Mesothelial cell of epicardium (in vitro differentiated cells): ENCODE results near the gene CCL7. TPM values are rescaled to one million over a fixed set of nuclear protein-coding genes. Genes with fewer than 3 reads are reported as not detected.
"Not testable (repeated sequence)": the region's sequence is repeated elsewhere in the genome, so short reads cannot be mapped to it uniquely, and the experiment has no call there.

Experiments
- DNase-seq, 2 experiments: peaks; one replicate each; pipeline ENCODE4 v3.0.0; 2021; ENCODE audit warnings: low spot score in 2 of 2; ENCODE audit not compliant: unreplicated experiment in 2 of 2
- H3K27ac Mint-ChIP-seq: 2 replicates; pipeline ENCODE4 v1.8.0; 2021; ENCODE audit warnings: mixed read lengths
- H3K27me3 Mint-ChIP-seq: 2 replicates; pipeline ENCODE4 v1.8.0; 2021; ENCODE audit warnings: low read depth, mixed read lengths
- H3K36me3 Mint-ChIP-seq: 2 replicates; pipeline ENCODE4 v1.8.0; 2021; ENCODE audit warnings: mixed read lengths
- H3K4me1 Mint-ChIP-seq: 2 replicates; pipeline ENCODE4 v1.8.0; 2021; ENCODE audit warnings: mixed read lengths
- H3K4me3 Mint-ChIP-seq: 2 replicates; pipeline ENCODE4 v1.8.0; 2021; ENCODE audit warnings: mild to moderate bottlenecking, moderate library complexity, mixed read lengths
- H3K9me3 Mint-ChIP-seq: 2 replicates; pipeline ENCODE4 v1.8.0; 2021; ENCODE audit warnings: mixed read lengths
- CTCF ChIP-seq: fragments of 200-600 bp; sonication (generic); IDR thresholded peaks from one replicate; pipeline ENCODE4 v1.5.0; 2021; ENCODE audit warnings: antibody characterized with exemption; ENCODE audit not compliant: unreplicated experiment
- total RNA-seq: library from RNA; stranded (reverse); gene quantifications from 3 replicates; pipeline ENCODE4 v1.2.1, GENCODE V29; 2021

The CCL7 gene
- total RNA-seq, 1 donor from 2014 or later = not detected

- Mint-ChIP-seq H3K9me3 (peaks cover 21% of the 10 kb centered on the region), H3K27me3 (peaks cover 14% of the 10 kb centered on the region), H3K4me1 (peaks cover 5% of the 10 kb centered on the region), H3K4me3 (no peak overlapping the region), H3K27ac (no peak overlapping the region), H3K36me3 (no peaks in the 10 kb centered on the region)
- no peak for TF ChIP-seq CTCF
- no peak for DNase-seq
Observed at GRCh38 chr17:34226011-34226743, 43.8 kb upstream of the CCL7 start.

GRCh38 chr17:34226744-34227034, 43.3 kb upstream of the CCL7 start:
- Mint-ChIP-seq H3K4me1 (peaks cover 5% of the 10 kb centered on the region), H3K9me3 (peaks cover 22% of the 10 kb centered on the region), H3K27ac (no peak overlapping the region), H3K36me3 (no peaks in the 10 kb centered on the region), H3K4me3 (no peak overlapping the region), H3K27me3 (peaks cover 11% of the 10 kb centered on the region)
- DNase-seq = no peak
- TF ChIP-seq CTCF = no peak

- H3K9me3 Mint-ChIP-seq = peaks cover 22% of the 10 kb centered on the region
- H3K36me3 Mint-ChIP-seq, H3K27ac Mint-ChIP-seq, H3K4me1 Mint-ChIP-seq, H3K4me3 Mint-ChIP-seq, H3K27me3 Mint-ChIP-seq, DNase-seq: not testable (repeated sequence)
Observed at GRCh38 chr17:34227293-34227692, 42.7 kb upstream of the CCL7 start.

- H3K4me1 Mint-ChIP-seq = peaks cover 5% of the 10 kb centered on the region
- TF ChIP-seq CTCF = no peak
- peak overlapping the region; percentile 45 for H3K27ac Mint-ChIP-seq
- no peak overlapping the region for H3K4me3 Mint-ChIP-seq
- DNase-seq = no peak
- H3K9me3 Mint-ChIP-seq = peaks cover 22% of the 10 kb centered on the region
- no peaks in the 10 kb centered on the region for H3K36me3 Mint-ChIP-seq
- H3K27me3 Mint-ChIP-seq = peaks cover 7% of the 10 kb centered on the region
Observed at GRCh38 chr17:34227707-34228106, 42.3 kb upstream of the CCL7 start.

DNA sequence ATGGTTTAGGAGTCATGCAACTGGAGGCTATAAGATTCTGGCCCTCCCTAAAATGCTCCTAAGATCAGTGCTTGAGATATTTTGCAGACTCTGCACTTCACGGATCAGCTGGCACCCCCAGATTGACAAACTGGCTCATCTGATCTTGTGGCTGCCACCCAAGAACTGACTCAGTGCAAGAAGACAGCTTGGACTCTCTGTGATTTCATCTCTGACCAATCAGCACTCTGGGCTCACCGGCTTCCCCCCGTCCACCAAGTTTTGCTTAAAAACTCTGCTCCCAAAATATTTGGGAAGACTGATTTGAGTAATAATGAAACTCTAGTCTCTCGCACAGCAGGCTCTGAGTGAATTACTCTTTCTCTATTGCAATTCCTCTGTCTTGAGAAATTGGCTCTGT, 41.2 kb upstream of the CCL7 start:
- Mint-ChIP-seq H3K36me3 (no peaks in the 10 kb centered on the region), H3K4me1 (peaks cover 9% of the 10 kb centered on the region), H3K27ac (no peak overlapping the region), H3K4me3 (no peak overlapping the region), H3K9me3 (peaks cover 22% of the 10 kb centered on the region), H3K27me3 (peaks cover 4% of the 10 kb centered on the region)
- no peak for TF ChIP-seq CTCF
- DNase-seq = no peak

- no peak for TF ChIP-seq CTCF
- Mint-ChIP-seq H3K27me3 (no peaks in the 10 kb centered on the region), H3K36me3 (no peaks in the 10 kb centered on the region), H3K27ac (no peak overlapping the region), H3K4me1 (peaks cover 19% of the 10 kb centered on the region), H3K4me3 (no peak overlapping the region), H3K9me3 (peaks cover 22% of the 10 kb centered on the region)
- DNase-seq = no peak
Observed at GRCh38 chr17:34230342-34230741, 39.7 kb upstream of the CCL7 start.
